Measurements from ENCODE around the gene STARD7. TPM values are rescaled to one million over a fixed set of nuclear protein-coding genes. Genes with fewer than 3 reads are reported as not detected.

STARD7 gene
- total RNA-seq, 2 donors from 2014 or later: 153 to 206 TPM

GRCh38 chr2:96218508-96219131, 10.0 kb upstream of the STARD7 start:
- H3K36me3 Mint-ChIP-seq: no peaks in the 10 kb centered on the region
- H3K4me1 Mint-ChIP-seq (ENCODE audit: low read depth in 2 of 2): no peaks in the 10 kb centered on the region
- H3K27me3 Mint-ChIP-seq: no peaks in the 10 kb centered on the region
- H3K9me3 Mint-ChIP-seq: no peaks in the 10 kb centered on the region
- no peak overlapping the region for H3K4me3 Mint-ChIP-seq
- H3K27ac Mint-ChIP-seq: no peak overlapping the region
- ATAC-seq (no peak), DNase-seq (ENCODE audit: low spot score) (no peak)

DNA sequence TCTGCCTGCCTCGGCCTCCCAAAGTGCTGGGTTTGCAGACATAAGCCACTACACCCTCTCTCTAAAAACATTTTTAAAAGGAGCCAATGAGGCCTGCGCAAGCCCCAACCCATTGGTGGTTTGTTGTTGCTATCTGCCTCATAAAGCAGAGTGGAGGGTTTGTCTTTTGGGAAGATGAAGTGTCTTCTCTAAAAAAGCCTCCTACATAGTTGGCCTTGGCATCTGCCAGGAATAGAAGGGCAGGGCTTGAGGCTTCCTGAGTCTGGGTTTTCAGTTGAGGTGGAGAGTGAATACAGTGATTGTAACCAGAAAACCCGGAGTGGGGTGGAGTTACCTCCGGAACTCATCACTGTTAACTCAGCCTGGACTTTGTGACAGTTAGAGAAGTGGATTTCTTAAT, 5.9 kb upstream of the STARD7 start:
- H3K36me3 Mint-ChIP-seq: no peaks in the 10 kb centered on the region

GRCh38 chr2:96213379-96213778, 4.8 kb upstream of the STARD7 start:
- Mint-ChIP-seq H3K9me3 (no peaks in the 10 kb centered on the region), H3K27me3 (no peaks in the 10 kb centered on the region), H3K27ac (no peak overlapping the region), H3K4me3 (no peak overlapping the region), H3K4me1 (ENCODE audit: low read depth in 2 of 2) (peaks cover 6 to 7% of the 10 kb centered on the region in 2 donors), H3K36me3 (no peaks in the 10 kb centered on the region)
- no peak for DNase-seq (ENCODE audit: low spot score)
- no peak for ATAC-seq

More for the DNA sequence above, 5.9 kb upstream of the STARD7 start:
- Mint-ChIP-seq H3K4me1 (ENCODE audit: low read depth in 2 of 2) (peaks cover 2 to 6% of the 10 kb centered on the region in 2 donors), H3K4me3 (no peak overlapping the region), H3K27ac (no peak overlapping the region), H3K27me3 (no peaks in the 10 kb centered on the region), H3K9me3 (no peaks in the 10 kb centered on the region)
- ATAC-seq: no peak
- no peak for DNase-seq (ENCODE audit: low spot score)

DNA sequence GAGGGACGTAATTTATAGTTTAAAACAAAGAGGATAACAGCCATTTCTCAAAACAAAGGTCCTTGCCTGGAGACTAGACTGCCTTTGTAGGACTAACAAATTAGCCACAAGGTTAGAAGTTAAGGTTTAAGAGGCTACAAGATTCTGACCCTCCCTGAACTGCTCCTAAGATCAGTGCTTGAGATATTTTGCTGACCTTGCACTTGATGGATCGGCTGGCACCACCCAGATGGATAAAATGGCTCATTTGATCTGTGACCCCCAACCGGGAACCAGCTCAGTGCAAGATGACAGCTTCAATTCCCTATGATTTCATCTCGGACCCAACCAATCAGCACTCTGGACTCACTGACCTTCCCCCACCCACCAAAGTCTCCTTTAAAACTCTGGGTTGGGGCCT, 3.7 kb upstream of the STARD7 start:
- Mint-ChIP-seq H3K36me3 (no peaks in the 10 kb centered on the region), H3K27ac (no peak overlapping the region), H3K4me3 (no peak overlapping the region), H3K9me3 (no peaks in the 10 kb centered on the region), H3K4me1 (ENCODE audit: low read depth in 2 of 2) (peaks cover 11 to 12% of the 10 kb centered on the region in 2 donors), H3K27me3 (no peaks in the 10 kb centered on the region)
- ATAC-seq (no peak), DNase-seq (ENCODE audit: low spot score) (no peak)

DNA sequence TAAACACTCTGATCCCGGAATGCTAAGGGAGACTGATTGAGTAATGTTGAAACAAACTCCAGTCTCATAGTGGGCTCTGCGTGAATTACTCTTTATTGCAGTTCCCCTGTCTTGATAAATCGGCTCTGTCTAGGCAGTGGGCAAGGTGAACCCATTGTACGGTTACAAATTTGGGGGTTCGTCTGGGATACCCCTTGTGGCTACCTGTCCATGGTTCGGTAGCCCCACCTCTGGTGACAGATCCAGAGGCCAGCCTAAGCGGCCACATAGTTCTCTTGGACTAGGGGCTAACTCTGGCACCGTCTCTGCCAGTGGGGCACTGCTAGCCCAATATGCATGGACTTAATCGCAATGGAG, 1.1 kb upstream of the STARD7 start:
- Mint-ChIP-seq H3K36me3 (peaks cover 9% of the 10 kb centered on the region), H3K4me3 (peak overlapping the region; percentile 98), H3K27me3 (no peaks in the 10 kb centered on the region), H3K27ac (peak overlapping the region; percentile 89 to 92), H3K4me1 (ENCODE audit: low read depth in 2 of 2) (peaks cover 30 to 35% of the 10 kb centered on the region in 2 donors), H3K9me3 (no peaks in the 10 kb centered on the region)
- DNase-seq (ENCODE audit: low spot score) (no peak), ATAC-seq (no peak)

GRCh38 chr2:96209011-96209728, 543 bp upstream of the STARD7 start:
- H3K27me3 Mint-ChIP-seq: no peaks in the 10 kb centered on the region
- ATAC-seq: no peak
- H3K36me3 Mint-ChIP-seq: peaks cover 9% of the 10 kb centered on the region
- peaks cover 33 to 39% of the 10 kb centered on the region in 2 donors for H3K4me1 Mint-ChIP-seq (ENCODE audit: low read depth in 2 of 2)
- no peaks in the 10 kb centered on the region for H3K9me3 Mint-ChIP-seq
- H3K27ac Mint-ChIP-seq: peak overlapping the region; percentile 89 to 92
- H3K4me3 Mint-ChIP-seq: peak overlapping the region; percentile 98
- DNase-seq (ENCODE audit: low spot score): no peak

DNA sequence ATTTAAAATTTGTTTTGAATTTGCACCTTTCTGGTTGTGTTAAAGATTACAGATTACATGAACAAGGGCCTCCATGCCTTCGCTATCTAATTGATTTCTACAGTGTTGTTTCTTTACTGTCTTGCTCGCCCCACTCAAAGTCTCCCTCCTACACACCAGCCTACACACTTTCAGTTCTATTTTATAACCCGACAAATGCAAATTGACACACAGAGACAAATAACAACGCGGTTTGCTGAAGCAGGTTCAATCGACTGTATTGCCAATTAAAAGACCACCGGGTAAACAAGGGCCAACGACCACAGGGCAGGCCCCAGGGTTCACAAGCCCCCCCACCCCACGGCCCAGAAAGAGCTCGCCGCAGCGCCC, 869 bp downstream of the STARD7 start:
- no peaks in the 10 kb centered on the region for H3K27me3 Mint-ChIP-seq
- no peaks in the 10 kb centered on the region for H3K9me3 Mint-ChIP-seq
- H3K4me1 Mint-ChIP-seq (ENCODE audit: low read depth in 2 of 2): peaks cover 47 to 53% of the 10 kb centered on the region in 2 donors
- DNase-seq (ENCODE audit: low spot score) (no peak), ATAC-seq (no peak)
- peak overlapping the region; percentile 98 for H3K4me3 Mint-ChIP-seq
- H3K27ac Mint-ChIP-seq: peak overlapping the region; percentile 89 to 92
- peaks cover 9% of the 10 kb centered on the region for H3K36me3 Mint-ChIP-seq

GRCh38 chr2:96207073-96207773, 1.4 kb downstream of the STARD7 start:
- Mint-ChIP-seq H3K36me3 (peaks cover 9% of the 10 kb centered on the region), H3K27me3 (no peaks in the 10 kb centered on the region), H3K4me3 (peak overlapping the region; percentile 98), H3K9me3 (no peaks in the 10 kb centered on the region), H3K4me1 (ENCODE audit: low read depth in 2 of 2) (peaks cover 52 to 57% of the 10 kb centered on the region in 2 donors), H3K27ac (peak overlapping the region; percentile 89 to 92)
- DNase-seq (ENCODE audit: low spot score): no peak
- no peak for ATAC-seq

DNA sequence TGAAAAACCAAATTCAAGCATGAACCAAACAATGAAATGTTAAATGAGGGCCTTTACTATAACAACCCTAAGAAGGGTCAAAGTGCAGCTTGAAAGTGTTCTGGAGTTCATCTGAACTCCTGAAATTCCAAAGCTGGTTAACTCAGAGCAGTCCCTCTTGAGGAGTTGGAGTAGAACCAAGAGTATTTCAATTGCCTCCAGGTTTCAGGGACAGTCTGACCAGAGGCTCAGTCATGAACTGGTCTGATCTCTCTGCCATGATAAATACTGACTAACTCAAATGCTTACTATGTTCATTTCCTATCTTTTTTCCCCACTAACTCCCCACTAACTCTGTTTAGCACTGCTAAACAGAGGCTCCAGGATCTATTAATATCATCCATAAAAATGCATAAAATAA, 2.7 kb downstream of the STARD7 start:
- Mint-ChIP-seq H3K4me1 (ENCODE audit: low read depth in 2 of 2) (peaks cover 55 to 62% of the 10 kb centered on the region in 2 donors), H3K36me3 (peaks cover 9% of the 10 kb centered on the region), H3K4me3 (peak overlapping the region; percentile 83), H3K27ac (peak overlapping the region; percentile 71 to 92), H3K27me3 (no peaks in the 10 kb centered on the region), H3K9me3 (no peaks in the 10 kb centered on the region)
- no peak for ATAC-seq
- DNase-seq (ENCODE audit: low spot score): no peak

- Mint-ChIP-seq H3K9me3 (no peaks in the 10 kb centered on the region), H3K27me3 (no peaks in the 10 kb centered on the region), H3K4me1 (ENCODE audit: low read depth in 2 of 2) (peaks cover 57 to 66% of the 10 kb centered on the region in 2 donors), H3K36me3 (peaks cover 9% of the 10 kb centered on the region), H3K4me3 (peak overlapping the region; percentile 83), H3K27ac (peak overlapping the region; percentile 80 to 92)
- DNase-seq (ENCODE audit: low spot score) (no peak), ATAC-seq (no peak)
These were observed 3.6 kb downstream of the STARD7 start for GRCh38 chr2:96204836-96205624.

- ATAC-seq: no peak
- Mint-ChIP-seq H3K4me3 (peak overlapping the region; percentile 83), H3K9me3 (no peaks in the 10 kb centered on the region), H3K4me1 (ENCODE audit: low read depth in 2 of 2) (peaks cover 60 to 77% of the 10 kb centered on the region in 2 donors), H3K27me3 (no peaks in the 10 kb centered on the region), H3K27ac (peak overlapping the region; percentile 80 to 91), H3K36me3 (peaks cover 9% of the 10 kb centered on the region)
- DNase-seq (ENCODE audit: low spot score): no peak
These were observed 5.2 kb downstream of the STARD7 start for GRCh38 chr2:96203130-96204028.

DNA sequence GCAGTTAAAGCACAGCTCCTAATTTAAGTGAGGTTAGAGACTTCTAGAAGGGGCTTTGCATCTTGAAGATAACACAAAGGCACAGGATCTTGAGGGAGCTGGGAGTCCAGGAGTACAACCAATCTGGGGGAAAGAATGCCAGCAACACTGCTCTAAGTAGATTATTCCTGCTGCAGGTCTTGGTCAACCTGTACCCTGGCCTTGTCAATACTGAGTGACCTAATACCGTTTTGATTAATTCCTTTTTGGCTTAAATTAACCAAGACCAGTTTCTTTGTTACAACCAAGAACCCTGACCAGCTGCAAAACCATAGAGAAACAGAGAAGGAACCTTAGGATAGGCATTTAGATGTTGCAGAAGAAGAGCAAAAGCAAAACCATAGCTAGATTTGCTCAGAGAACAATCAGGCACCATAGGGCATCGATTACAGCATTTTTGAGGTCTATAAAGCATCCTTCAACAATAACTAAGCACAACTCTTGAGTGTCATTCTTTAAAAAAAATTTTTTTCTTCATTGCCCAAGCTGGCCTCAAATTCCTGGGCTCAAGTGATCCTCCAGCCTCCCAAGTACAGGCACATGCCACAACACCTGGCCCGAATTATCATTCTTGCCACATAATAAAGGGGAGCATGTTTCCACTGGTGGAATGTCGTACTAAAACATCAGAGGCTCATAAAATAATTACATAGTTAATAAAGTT, 6.3 kb downstream of the STARD7 start:
- peak overlapping the region; percentile 34 for H3K4me3 Mint-ChIP-seq
- DNase-seq (ENCODE audit: low spot score) (no peak), ATAC-seq (no peak)
- peak overlapping the region; percentile 80 to 91 for H3K27ac Mint-ChIP-seq
- peaks cover 59 to 73% of the 10 kb centered on the region in 2 donors for H3K4me1 Mint-ChIP-seq (ENCODE audit: low read depth in 2 of 2)
- H3K36me3 Mint-ChIP-seq: peaks cover 9% of the 10 kb centered on the region
- no peaks in the 10 kb centered on the region for H3K9me3 Mint-ChIP-seq
- H3K27me3 Mint-ChIP-seq: no peaks in the 10 kb centered on the region

All from natural killer cell treated with Interleukin-12 subunit alpha and Interleukin-12 subunit beta and Interleukin-15 and Interleukin-18, amount 100 ng/mL, for 72 hours (primary cell).